RPMI8226 (cell line): Measurements from ENCODE around the gene TMEM150C.
"Not testable (repeated sequence)": the region's sequence is repeated elsewhere in the genome, so short reads cannot be mapped to it uniquely, and the experiment has no call there.

Experiments used
- DNase-seq: peaks from one replicate; pipeline ENCODE4 v3.0.0-alpha.2; 2015

Gene TMEM150C

DNA sequence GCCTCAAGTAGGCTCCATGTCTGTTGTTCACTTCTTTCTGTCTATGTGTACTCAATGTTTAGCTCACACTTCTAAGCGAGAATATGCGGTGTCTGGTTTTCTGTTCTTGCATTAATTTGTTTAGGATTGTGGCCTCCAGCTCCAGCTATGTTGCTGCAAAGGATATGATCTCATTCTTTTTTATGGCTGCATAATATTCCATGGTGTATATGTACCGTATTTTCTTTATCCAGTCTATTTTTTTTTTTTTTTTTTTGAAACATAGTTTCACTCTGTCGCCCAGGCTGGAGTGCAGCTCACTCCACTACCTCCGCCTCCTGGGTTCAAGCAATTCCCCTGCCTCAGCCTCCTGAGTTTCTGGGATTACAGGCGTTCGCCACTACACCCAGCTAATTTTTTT lies 5.7 kb upstream of the TMEM150C start:
- no peak for DNase-seq

DNA sequence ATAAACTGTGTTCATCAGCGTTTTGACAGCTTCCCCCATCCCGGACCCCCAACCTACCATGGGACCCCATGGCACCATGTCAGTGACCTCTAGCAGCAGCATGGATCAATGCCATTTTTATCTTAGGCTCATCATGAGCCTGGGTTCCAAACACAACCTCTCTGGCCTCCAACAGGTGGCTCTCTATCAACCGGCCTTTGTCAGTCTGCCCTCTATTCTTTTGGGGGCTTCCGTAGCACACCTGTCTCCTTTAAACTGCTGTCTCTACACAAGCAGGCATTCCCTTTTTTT lies 721 bp upstream of the TMEM150C start:
- no peak for DNase-seq

DNA sequence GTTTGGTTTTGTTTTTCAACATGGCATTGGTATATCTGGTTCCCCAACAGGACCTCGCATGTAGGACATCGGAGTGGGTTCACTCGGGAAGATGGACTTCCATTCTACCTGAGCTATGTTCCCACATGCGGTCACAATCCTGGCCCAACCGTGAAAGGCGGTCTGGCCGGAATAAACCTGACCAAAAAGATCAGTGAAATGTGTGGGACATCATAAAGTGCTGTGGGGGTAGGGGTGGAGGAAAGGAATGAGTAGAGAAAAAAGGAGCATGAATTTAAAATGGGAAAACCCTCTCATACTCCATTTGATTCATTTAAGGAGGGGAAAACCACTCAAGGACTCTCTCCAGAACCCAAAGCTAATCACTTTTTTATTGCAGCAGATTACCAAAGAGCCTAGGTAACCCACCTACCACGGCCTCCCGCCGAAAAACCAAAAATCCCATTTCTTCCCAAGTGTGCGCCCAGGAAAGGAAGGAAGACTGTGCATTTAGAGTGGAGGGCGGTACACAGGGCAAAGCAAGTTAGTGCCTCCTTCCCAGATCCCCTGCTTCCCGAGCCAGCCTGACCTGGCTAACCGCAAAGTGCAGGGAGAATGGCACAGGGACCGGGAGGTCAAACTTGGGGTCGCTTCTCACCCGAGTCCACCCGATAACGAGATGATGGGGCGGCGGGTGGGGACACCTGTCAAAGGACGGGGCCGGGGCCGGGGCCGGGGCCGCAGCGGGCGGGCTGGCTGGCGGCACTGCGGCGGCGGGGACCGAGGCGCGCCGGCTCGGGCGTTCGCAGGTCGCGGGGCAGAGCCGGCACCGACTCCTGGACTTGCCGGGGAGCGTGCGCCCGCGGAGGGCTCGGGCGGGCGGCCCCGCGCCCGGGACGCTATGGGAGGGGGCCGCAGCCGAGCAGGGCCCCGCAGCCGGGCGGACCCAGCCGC lies 669 bp downstream of the TMEM150C start:
- DNase-seq: no peak

DNA sequence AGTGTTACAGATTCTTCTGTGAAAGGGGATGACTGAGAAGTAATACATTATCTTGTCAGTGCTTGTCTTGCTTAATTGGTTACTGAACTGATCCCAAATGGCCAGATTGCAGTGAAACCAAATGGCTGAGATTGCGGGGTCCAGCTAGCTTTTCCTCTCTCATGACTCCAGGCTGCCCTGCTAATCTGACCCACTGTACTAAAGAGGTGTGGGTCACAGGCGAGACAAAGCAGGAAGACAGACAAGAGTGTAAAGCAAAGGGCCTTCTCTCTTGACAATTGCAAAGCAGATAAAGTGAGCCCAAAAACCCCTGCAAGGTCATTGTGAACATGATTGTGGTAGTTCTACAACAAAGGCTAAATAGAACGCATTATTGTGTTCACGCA lies 2.1 kb downstream of the TMEM150C start:
- DNase-seq: no peak

DNA sequence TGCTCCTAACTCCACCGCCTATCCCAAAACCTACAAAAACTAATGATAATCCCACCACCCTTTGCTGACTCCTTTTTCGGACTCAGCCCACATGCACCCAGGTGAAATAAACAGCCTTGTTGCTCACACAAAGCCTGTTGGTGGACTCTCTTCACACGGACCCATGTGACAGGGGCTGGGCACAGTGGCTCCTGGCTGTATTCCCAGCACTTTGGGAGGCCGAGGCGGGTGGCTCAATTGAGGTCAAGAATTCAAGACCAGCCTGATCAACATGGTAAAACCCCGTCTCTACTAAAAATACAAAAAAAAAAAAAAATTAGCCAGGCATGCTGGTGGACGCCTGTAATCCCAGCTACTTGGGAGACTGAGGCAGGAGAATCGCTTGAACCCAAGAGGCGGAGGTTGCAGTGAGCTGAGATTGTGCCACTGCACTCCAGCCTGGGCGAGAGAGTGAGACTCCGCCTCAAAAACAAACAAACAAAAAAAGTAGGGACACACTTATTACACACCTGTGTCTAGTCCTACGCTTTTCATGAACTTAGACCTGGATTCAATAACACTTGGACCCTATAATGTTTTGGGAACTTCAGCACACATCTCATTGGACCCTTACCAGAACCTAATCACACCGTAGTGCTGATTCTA lies 2.6 kb downstream of the TMEM150C start:
- DNase-seq: not testable (repeated sequence)

DNA sequence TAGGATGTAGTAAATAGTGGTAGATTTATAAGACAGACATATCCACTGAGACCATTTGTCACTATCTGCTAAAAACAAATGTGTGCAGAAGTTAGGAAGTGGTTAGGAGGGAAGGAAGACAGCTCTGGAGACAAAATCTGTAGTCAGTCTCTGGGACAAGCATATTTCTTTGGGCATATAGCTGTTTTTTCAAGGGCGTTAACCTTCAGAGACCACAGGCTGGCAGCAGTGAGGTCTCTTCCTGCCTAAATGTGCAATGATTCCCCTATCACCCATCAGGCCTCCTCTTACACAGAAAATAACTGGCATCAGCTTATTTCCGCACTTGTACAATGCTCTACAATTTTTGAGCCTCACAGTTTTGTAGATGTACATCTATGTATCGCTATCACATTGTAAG lies 6.5 kb downstream of the TMEM150C start:
- DNase-seq: no peak

DNA sequence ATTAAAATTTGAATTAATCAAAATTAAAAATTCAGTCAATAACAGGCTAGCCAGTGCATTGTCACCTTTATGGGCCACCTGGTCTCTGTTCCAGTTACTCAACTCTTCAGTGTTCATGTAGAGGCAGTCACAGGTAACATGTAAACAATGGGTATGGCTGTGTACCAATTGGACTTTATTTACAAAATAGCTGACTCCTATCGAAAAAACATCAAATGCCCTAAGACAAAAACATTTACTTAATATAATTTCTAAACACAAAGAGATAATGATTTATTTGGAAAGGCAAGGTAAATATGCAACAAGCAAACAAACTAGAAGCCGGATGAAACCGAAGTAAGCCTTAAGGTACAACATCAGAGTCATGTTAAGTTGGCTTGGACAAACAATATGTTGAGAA lies 8.8 kb downstream of the TMEM150C start:
- DNase-seq: no peak

DNA sequence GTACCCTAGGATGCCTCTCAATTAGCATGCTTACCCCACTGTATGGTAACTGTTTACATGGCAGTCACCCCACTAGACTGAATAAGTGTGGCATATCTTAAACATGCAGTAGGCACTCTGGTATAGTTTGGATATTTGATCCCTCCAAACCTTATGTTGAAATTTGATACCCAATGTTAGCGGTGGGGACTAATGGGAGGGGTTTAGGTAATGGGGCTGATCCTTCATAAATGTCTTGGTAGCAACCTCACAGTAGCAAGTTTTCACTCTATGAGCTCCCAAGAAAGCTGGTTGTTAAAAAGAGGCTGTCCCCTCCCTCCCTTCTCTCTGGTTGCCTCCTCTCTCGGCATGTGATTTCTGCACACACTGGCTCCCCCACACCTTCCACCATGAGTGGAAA lies 10.1 kb downstream of the TMEM150C start:
- no peak for DNase-seq

DNA sequence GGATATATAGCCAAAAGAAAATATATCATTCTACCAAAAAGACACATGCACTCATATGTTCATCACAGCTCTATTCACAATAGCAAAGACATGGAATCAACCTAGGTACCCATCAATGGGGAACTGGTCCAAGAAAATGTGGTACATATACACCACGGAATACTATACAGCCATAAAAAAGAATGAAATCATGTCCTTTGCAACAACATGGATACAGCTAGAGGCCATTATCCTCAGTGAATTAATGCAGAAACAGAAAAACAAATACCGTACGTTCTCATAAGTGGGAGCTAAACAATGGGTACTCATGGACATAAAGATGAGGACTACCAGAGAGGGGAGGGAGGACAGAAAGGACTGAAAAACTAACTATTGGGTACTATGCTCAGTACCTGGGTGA lies 13.9 kb downstream of the TMEM150C start:
- DNase-seq: not testable (repeated sequence)

DNA sequence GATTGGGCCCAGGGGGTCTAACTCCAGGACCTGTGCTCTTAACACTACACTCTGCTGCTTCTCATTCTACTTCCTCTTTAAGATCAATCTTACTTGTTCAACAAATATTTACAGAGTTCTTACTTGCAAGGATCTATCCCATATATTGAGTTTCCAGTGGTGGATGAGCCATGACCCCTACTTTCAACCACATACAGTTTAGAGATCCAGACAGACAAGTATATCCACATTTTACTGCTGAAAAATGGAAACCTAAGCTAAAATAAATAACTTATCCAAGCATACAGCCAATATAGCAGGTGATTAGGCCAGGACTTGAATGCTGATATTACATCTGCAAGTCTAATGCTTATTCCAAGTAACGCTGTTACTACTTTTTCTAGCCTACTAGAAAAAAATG lies 18.7 kb downstream of the TMEM150C start:
- DNase-seq: no peak

DNA sequence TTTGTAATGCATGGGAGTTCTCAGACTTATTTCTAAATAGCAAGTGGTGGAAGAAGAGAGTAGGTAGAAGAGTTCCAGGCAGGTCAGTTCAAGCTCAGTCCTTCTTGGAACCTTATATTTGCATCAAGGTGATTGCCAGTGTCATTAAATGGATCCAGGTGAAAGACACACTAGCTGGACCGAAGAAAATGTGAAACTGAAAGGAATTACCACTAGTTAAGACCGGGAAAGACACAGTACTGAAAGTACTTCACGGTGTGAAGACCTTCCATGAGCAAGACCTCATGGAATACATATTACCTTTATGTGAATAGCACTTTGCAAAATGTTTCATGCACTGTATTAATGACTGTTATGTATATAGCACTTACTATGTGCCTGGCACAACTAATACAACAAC lies 19.1 kb downstream of the TMEM150C start:
- no peak for DNase-seq

DNA sequence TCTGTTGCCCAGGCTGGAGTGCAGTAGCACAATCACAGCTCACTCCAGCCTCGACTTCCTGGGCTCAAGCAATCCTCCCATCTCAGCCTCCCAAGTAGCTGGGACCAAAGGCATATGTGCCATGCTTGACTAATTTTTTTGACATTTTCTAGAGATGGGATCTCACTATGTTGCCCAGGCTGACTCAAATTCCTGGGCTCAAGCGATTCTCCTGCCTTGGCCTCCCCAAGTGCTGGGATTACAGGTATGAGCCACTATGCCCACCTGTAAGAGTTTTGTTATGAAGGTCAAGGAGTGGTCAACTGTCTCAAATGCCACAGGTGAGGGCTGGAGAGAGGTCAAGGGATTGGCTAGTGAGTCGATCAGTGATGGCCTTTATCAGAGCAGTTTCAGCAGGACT lies 32.5 kb downstream of the TMEM150C start:
- no peak for DNase-seq

DNA sequence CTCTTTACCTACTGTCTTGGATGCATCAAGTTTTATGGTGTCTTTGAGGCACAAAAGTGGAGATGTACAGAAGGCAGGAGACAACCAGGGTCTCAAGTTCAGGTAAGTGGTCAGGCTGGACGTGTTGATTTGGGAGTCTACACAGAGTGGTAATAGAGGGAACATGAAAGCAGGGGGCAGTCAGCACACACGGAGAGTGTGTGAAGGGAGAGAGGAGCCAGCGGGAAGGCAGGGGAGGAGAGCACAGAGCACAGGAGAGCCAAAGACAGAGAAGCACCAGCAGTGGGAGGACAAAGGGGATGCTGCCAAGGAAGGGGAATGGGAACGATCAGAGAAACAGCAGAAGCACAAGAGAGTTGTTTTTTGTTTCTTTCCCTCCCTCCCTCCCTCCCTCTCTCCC lies 32.9 kb downstream of the TMEM150C start:
- DNase-seq: no peak

DNA sequence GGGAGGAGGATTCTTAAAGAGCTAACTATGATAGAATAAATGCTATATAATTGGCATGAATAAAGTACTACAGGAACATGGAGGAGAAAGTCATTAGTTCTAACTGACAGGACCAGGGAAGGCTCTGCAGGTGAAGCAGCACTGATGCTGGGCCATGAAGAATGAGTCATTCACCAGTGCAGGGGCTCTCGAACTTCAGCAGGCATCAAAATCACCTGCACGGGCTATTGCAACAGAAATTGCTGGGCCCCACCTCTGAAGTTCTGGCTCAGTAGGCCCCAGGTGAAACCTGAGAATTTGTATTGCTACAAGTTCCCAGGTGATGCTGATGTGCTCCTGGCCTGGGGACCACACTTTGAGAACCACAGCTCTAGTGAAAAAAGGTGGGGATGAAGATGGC lies 33.7 kb downstream of the TMEM150C start:
- DNase-seq: no peak

DNA sequence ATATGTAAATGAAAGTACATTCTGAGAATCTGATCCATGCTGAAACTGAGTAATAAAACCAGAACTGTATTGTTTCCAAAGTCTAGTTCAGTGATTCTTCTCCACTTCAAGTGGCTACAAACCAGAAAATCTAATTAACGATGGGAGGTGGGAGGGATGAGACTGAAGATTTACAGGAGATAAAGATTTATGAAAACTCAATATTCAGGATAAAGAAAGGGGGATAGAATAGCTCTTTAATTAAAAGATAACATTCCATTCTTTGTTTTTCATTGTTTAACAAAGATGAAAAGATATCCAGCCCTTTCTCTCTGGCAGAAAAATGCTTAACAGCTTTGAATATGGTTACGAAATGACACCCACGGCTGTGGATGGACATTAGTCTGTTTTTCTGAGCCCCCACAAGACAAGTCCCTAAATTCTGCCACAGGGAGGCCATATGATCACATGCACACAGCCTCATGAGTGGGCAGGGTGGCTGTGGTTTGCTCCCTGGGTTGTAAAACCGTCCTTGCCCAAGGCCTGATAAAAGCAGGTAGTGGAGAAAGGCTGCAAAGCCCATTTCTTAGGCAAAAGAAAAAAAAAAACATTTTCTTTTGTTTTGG lies 36.4 kb downstream of the TMEM150C start:
- no peak for DNase-seq

DNA sequence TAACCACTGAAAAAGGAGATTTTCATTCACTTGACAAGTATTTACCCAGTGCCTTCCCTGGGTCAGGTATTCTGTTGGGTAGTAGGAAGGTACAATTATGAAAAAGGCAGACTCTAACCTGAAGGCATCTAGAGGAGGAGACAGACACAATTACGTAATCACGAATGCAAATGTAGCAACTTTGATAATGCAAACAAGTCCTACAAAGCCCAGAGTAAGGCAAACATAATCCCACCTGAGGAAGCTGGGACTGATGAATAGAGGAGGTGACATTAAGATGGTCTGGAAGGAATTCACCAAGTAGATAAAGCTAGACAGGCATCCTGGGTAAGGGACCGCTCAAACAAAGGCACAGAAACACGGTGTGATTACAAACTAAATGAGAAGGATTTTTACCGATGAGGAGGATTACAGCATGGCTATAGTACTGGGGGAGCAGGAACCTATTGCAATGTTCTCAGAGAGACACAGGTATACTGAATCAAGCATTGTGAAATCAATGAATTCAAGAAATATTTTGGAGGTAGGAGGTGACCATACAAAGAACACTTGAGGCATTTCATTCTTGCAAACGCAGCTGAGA lies 37.1 kb downstream of the TMEM150C start:
- DNase-seq: no peak

DNA sequence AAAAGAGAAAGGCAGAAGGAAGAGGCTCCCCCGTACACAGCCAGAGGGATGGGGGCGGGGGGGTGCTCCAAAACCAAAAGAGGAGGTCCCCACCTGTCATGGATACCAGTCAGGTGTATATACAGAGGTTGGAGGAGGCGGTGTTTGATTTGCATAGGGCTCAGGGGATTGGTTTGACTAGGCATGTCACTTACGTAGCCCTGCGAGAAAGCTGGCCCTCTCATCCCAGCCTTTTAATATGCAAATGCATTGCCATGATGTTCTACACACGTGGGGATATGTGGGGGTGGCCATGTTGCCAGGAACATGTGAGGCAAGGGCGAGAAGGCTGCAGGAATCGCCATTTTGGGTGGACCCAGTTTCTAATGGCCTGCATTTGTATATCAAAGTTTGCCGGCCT lies 38.6 kb downstream of the TMEM150C start:
- DNase-seq: no peak

DNA sequence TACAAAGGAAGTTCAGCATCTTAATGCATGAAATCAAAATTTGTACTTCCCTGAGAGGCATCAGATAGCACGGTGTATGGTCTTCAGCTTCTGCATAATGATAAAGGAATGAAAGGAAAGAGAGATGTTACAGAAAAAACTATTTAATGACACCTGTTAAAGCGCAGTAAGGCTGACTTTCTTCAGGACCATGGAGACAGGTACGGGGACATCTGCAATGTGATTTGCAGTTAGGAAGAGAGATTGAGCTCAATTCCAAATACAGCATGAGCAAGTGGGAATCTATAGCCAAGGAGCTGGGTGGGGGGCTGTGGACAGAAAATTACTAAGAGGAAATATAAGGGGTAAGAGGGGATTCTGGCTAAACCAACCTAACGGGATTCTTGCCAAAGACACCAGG lies 39.3 kb downstream of the TMEM150C start:
- no peak for DNase-seq

DNA sequence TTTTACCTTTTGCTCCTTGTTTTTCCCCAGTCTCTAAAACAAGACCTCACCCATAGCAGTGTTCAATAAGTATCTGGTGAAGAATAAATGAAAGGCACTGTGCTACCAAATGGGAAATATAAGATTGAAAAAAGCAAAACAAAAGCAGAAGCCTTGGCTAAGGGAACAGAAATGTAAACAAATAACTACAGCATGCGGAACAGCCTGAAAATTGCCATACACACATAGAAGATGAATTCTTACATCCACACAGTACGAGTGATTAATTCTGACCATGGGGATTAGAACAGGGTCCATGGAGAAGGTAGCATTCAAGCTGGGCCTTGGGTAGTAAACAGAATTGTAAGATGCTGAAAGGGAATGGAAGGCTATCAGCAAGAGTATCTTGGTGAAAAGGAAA lies 40.5 kb downstream of the TMEM150C start:
- no peak for DNase-seq

DNA sequence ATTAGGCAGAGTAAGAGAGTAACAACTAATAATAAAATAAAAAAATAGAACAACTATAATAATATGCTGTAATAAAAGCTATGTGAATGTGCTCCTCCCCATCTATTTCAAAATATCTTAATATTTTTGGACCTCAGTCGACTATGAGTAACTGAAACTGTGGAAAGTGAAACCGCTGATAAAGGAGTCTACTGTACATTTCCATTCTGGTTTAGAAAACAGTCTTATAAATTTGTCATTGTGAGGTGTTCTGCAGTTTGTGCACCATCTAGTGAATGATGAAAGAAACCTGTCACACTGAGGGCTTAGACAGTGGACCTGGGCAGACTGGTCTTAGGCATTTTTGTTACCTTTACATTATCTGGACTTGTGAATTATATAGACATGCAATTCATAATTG lies 42.0 kb downstream of the TMEM150C start:
- DNase-seq: peak; percentile 31

DNA sequence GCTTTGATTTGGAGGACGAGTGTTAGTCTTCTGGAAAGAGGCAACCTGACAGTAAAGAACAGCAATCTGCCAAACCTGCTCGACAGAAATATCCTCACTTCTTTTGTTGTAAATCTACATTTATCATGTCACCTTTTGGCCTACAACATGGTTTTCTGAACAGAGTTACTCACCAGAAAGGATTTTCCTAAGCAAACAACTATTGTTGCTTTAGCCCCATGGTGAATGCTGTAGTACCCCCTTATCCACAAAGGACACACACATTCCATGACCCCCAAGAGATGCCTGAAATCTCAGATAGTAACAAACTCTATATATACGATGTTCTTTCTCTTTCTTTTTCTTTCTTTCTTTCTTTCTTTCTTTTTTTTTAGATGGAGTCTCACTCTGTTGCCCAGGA lies 42.7 kb downstream of the TMEM150C start:
- DNase-seq: no peak

DNA sequence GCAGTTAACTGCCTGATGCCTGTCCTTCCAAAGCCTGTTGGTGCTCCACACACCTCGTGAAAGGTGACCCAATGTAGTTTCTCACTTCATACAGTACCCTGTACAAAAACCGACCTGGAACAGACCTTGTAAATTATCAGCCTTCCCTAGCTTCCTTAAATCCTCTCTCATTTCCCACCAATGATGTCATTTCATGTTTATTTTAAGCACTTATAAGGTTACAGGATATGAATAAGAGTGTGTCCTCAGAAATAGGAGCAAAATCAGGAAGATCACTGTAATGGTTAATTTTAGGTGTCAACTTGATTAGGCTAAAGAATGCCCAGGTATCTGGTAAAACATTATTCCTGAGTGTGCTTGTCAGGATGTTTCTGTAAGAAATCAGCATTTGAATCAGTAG lies 44.7 kb downstream of the TMEM150C start:
- DNase-seq: no peak

DNA sequence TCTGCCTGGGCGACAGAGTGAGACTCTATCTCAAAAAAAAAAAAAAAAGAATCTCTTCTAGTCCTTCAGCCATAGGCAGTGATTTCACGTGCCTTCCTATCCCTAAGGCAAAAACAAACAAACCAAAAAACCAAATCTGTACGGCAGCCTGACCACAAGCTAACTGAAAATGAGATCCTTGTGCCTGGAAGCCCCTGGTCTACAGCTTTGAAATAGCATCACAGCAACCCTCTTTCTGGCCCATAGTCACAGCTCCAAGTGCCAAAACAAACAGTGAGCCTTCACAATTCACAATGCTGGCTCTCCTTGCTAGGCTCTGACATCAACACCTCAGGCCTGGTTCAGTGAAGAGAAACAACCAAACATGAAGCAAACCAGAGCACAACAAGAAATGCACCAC lies 46.1 kb downstream of the TMEM150C start:
- DNase-seq: no peak

DNA sequence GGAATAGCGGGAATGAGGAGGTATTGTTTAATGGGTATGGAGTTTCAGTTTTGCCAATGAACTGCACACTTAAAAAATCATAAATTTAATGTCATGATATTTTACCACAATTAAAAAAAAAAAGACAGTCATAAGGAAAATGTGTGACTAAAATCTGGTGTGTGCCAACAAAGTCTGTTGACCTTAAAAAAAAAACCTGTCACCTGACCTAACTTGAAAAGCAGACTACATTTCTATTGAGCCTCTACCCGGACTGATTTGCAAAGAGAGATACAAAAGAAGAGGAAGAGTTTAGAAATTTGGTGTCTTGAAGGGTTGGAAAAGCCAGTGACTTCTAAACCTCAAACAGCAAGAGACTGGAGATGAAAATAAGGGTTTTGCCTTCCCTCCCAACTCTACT lies 48.4 kb downstream of the TMEM150C start:
- DNase-seq: no peak
